Measurements from ENCODE around the gene AGBL4. TPM values are rescaled to one million over a fixed set of nuclear protein-coding genes. Genes with fewer than 3 reads are reported as not detected.
A peak's percentile ranks its signal among the peaks of the same experiment; 100 is the strongest.

The AGBL4 gene
- total RNA-seq, 1 experiment from 2014 or later, result not detected

- DNase-seq (ENCODE audit: low spot score), result no peak
These were observed 1079.9 kb downstream of the AGBL4 start for GRCh38 chr1:48943826-48944225.

GRCh38 chr1:48943393-48943792 lies 1080.4 kb downstream of the AGBL4 start:
- no peak for DNase-seq (ENCODE audit: low spot score)

DNA sequence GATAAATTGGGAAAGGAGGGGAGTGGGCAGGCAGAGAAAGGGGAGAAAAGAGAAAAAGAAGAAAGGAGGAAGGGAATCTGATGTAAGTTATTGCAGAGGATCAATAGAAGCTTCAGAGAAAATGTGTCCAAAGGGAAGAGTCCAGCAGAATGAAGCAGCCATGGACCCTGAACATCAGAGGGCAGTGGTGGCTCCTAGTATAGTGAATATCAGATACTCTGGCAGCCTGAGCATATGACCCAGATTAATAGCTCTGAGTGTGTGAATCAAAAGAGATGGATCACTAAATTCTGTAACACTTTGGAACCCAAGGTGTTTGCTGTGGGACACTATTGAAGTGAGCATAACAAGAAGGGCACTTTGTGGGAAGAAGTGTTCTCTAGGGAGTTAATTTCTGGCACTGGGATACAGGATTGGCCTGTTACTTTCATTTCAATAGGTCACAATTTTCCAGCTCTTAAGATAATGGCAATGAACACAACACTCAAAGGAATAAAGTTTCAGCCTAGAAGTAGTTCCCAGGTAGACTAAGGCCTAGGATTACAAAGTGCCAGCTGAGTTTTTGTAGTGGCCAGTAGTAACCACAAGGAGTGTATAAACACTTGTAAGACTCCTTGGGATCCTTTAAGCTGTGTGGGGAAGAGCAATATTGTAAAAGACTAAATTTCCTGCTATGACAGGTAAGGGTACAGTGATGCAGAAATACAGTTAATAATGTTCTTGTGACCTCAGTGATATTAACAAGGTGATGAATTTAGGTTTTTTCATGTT lies 1082.6 kb downstream of the AGBL4 start:
- DNase-seq (ENCODE audit: low spot score), result no peak

GRCh38 chr1:48940354-48940753 lies 1083.4 kb downstream of the AGBL4 start:
- no peak for DNase-seq (ENCODE audit: low spot score)

DNA sequence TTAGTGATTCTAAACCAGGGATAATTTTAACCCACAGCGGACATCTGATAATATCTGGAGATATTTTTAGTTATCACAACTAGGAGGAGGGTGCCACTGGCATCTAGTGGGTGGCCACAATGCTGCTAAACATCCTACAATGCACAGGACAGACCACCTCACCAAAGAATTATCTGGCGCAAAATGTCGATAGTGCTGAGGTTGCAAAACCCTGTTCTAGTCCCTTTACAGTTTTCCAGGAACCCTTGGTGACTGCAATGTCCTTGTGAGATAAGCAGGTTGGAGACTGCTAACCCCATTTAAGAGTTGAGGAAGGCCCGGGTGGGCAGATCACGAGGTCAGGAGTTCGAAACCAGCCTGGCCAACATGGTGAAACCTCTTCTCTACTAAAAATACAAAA lies 1083.9 kb downstream of the AGBL4 start:
- DNase-seq (ENCODE audit: low spot score), result no peak

DNA sequence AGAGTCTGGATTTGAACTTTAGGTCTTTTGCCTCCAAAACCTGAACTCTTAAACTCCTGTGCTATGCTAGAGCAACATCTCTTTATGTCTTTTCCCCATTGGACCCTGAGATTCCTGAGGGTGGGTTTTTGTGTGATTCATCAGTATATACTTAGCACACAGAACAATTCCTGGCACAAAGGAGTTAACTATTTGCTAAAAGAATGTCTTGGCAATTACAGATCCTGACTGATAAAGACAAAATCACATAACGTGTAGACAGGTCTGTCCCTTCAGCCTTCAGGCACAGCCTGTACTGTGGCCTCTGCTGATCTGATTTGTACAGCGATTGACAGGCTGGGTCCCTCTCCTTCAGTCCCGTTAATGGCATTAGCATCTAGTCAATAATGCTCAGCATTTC lies 1084.7 kb downstream of the AGBL4 start:
- no peak for DNase-seq (ENCODE audit: low spot score)

DNA sequence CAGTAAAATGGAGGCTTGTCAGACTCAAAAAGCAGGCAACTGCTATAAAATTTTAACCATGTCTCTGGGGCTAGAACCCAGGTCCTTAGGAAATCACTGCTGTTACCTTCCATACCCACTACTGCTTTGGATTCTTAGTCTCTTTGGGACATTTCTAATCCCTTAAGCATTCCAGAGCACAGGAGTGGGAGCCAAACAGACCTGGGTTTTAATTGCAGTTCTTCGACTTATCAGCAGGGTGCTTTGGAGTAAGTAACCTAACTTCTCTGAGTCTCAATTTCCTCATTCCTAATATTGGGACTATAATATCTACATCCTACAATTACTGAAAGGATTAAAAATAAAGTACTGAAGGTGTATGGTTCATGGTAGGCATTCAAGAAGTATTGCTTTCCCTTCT lies 1086.0 kb downstream of the AGBL4 start:
- no peak for DNase-seq (ENCODE audit: low spot score)

DNA sequence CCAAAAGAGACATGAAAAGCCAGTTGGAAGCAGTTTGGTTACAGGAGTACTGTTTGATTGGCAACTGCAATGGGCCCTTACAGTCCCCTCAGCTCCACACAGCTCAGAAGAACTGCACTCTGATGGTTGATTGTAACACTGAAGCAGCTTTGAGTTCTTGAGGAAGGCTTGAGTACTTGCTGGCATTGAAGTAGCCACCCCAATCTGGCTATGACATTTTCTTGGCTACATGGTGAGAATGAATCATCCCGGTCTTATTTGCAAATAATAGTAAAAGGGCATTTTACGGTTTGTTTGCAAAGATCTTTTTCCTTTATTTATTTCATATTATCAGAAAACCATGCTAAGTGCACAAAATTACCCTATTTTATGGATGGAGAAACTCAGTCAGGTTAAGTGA lies 1087.3 kb downstream of the AGBL4 start:
- DNase-seq (ENCODE audit: low spot score), result peak; percentile 11

GRCh38 chr1:48932366-48932765 lies 1091.4 kb downstream of the AGBL4 start:
- DNase-seq (ENCODE audit: low spot score), result no peak

DNA sequence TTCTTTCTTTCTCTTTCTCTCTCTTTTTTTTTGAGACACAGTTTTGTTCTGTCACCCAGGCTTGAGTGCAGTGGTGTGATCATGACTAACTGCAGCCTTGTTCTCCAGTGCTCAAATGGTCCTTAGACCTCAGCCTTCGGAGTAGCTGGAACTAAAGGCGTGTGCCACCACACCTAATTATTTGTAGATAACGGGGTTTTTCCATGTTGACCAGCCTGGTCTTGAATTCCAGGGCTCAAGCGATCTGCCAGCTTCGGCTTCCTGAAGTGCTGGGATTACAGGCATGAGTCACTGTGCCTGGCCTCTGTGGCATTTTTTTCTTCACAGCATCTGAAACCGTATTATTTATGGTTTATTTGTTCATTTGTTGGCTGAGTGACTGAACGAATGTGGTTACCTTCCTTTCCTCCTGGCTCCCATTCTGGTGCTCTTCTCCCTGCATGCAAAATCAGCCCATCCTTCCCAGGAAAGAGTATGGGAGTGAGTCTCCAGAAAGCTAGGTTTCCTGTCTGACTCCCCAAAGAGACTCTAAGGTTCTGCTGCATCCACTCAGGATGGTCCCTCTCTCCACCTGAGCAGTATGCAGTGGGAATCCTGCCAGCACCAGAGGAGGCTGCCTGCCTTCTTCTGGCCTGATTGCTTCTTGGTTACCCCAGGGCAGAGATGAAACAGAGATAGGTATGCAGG lies 1092.1 kb downstream of the AGBL4 start:
- DNase-seq (ENCODE audit: low spot score), result peak; percentile 79

DNA sequence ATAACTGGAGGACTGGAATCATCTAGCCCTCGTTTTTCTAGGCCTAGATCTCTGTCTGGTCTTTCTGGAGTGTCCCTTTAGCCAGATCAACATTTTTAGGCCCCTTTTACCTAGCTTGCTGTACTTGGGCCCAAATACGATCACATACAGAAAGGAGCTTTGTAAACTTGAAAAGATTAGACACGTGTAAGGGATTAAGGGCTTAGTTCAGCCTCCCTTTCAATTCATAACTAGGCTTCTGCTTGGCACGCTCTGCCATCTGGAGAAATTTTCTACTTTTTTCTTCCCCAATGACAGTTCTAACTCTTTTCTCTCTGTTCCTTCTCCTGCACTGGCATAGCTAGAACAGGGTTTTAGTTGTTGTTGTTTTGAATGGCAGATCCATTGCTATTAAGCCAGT lies 1093.7 kb downstream of the AGBL4 start:
- no peak for DNase-seq (ENCODE audit: low spot score)

DNA sequence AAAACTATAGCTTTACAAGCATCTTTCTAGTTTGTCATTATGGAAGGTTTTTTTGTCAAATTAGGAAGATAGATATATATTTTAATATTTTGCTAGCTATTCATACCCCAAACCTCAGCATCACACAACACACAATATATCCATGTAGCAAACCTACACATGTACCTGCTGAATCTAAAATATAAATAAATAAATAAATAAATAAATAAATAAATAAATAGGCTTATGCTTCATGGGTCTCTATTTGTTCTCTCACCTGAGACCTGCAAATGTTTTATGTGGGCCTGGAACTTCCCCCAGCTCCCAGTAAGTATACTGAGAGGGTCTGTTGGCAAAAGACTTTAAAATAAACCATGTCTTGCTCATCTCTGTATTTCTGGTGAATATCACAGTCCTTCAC lies 1099.7 kb downstream of the AGBL4 start:
- no peak for DNase-seq (ENCODE audit: low spot score)

DNA sequence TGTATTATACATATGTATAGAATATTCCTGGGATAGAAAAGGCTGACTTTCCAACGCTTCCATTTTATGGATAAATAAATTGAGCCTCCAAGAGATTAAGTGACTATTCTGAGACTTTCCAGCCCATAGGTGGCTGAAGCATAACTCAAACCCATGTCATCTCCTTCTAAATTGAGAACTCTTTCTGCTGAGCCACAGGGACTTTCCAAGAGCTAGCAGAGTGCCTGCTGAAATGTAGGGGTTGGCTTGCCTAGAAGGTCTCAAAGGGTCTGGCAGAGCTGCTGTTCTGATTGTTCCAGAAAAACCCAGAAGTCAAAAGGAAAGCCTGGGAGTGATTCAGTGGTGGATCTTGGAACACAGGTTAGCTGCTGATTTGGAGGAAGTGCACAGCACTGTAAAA lies 1100.6 kb downstream of the AGBL4 start:
- no peak for DNase-seq (ENCODE audit: low spot score)

DNA sequence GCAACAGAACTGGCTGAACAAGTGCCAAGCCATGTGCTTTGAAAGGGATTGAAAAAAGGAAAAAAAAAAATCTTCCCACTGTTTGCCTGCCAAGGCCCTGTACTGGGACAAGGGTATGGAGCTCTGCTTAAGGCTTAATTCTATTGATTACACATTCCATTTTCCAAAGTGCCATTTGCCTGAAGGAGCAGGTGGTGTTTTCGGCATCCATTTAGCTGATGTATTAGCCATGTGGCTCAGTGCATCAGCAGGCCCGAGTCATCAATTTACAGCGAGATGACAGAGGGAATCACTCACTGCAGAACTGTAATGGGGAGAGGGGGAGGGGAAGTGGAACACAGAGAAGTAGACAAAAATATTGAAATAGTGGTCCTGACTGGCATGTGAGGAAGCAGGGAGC lies 1102.9 kb downstream of the AGBL4 start:
- no peak for DNase-seq (ENCODE audit: low spot score)

DNA sequence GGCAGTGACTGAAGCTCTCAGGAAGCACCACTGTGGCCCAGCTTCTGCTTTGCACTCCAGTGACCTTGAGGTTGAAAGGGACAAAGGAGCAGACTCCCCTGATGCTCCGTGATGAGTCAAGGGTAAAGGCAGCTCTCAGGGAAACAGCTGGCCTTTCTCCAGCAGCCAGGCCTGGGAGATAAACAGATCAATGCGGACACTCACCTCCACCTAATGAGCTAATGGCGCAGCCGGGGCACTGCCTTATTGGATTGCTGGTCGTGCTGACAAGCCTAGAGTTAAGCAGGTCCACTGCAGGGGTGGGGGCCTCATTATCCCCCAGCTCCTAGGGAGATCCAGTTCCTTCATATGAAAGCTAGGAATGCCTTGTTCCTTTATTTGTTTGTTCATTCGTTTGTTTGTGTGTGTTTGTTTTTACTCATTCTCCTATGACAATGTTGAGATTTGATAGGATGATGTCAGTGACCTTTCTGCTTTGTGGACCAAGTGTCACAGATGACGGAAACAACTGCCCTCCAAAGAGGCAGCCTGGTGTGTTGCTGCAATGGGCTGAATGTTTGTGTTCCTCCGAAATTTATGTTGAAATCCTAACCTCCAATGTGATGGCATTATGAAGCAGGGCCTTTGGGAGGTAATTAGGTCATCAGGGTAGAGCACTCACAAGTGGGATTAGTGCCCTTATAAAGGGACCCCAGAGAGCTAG lies 1105.7 kb downstream of the AGBL4 start:
- DNase-seq (ENCODE audit: low spot score), result peak; percentile 6

DNA sequence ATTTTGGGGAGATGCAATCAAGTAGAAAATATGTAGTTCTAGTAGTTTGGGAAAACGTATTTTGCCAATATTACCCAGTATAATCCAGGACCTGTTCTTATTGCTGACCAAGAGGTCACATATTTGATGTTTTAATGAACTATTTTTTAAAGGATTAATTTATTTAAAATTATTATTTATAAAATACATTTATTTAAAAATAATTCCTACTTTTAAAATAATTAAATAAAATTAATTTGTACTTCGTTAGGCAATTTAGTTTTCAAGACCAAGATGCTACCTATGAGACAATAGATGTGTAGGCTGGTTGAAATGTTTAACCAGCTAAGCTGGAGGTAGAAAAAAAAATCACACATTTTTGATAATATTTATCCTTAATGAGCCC lies 1106.7 kb downstream of the AGBL4 start:
- DNase-seq (ENCODE audit: low spot score), result no peak

DNA sequence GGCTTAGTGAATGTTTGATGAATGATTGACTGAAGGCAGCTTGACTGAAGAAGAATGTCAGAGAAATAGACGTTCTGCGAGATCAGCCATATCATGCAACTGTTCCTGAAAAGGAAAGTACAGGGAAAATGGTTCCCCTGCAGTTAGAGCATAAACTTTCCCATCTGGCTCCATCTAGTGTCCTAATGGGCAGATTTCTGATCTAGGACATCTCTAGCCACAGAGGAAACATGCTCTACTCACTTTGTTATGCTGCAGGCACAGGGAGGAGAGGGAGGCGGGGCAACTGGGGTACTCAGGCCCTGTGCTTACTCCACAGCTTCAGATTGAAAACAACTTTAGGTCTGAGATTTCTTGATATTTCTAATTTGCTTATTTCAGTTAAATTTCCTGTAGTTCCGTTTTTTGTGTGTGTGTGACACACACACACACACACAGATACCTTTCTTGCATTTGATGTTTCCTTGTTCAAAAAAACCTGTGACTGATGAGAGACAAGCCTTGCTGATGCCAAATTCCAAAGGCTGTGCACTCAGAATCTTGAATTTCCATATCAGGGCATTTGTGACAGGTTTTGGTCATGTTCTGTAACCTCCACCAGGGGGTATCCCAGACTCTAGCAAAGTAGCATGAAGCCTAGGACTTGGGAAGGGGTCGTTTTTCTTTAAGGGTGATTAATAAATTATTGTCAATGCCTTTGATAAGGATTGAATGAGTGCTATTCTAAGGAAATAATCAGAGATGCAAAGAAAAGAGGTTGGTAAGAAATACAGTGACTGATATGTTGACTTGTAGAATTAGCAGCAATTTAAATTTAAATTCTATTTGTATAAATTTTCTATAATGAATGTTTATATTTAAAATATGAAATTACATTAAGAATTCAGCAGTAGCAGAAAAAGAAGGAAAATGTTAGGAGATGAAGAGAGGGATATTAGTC lies 1107.4 kb downstream of the AGBL4 start:
- DNase-seq (ENCODE audit: low spot score), result peak; percentile 49

DNA sequence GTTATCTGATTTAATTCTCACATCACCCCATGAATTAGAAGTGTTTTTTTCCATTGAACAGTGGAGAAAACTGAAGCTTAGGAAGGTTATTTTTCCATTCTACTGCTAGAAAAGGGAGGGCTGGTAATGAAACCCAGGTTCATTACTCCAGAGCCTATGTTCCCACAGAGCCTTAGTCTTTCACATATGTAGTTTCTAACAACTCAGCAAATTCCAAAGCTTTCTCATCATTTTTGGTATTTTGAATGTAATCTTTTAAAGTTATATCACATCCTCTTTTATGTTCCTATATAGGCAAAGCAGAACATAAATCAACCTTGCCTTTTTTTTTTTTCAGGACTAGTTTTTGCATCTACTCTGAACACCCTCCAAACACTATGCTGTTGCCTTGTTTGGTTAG lies 1115.1 kb downstream of the AGBL4 start:
- no peak for DNase-seq (ENCODE audit: low spot score)

DNA sequence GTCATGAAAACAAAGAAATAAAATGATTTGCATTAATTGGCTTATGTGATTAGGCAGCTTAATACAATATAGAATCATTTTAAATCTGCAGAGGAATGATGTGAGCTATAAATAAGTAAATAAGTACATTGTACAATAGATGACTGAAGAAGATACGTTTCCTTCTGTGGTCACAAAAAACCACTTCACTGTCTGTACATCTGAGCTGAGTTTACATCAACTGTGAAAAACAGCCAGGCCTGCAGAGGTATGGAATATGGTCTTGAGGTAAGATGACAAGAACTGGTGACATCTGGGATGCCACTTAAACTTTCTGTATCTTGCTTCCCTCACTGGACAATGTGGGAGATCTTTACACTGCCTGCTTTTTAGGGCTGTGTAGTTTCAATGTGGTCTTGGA lies 1117.0 kb downstream of the AGBL4 start:
- DNase-seq (ENCODE audit: low spot score), result no peak

- no peak for DNase-seq (ENCODE audit: low spot score)
These were observed 1117.6 kb downstream of the AGBL4 start for GRCh38 chr1:48906164-48906563.

DNA sequence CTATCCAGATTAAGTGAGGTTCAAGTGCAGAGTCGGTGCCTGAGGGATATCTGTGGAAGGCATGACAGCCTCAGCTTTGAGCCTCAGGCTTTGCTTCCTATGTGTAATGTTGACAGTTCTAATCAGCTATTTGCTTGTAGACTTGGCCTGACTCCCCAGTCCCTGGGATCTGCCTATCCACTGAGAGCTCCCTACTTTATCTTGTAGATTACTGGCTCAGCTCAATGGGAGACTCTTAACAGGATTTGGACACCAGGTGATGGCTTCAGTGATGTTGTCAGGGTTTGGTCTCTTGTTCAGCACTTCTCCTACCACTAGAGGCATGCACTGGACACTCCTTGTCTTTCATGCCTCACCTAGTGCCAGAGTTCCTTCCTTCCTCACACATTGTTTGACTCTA lies 1120.5 kb downstream of the AGBL4 start:
- DNase-seq (ENCODE audit: low spot score), result no peak

GRCh38 chr1:48898894-48899293 lies 1124.9 kb downstream of the AGBL4 start:
- no peak for DNase-seq (ENCODE audit: low spot score)
